Measurements from ENCODE around the gene ZC3H12A.
"Not testable (repeated sequence)": the region's sequence is repeated elsewhere in the genome, so short reads cannot be mapped to it uniquely, and the experiment has no call there.

ZC3H12A gene

DNA sequence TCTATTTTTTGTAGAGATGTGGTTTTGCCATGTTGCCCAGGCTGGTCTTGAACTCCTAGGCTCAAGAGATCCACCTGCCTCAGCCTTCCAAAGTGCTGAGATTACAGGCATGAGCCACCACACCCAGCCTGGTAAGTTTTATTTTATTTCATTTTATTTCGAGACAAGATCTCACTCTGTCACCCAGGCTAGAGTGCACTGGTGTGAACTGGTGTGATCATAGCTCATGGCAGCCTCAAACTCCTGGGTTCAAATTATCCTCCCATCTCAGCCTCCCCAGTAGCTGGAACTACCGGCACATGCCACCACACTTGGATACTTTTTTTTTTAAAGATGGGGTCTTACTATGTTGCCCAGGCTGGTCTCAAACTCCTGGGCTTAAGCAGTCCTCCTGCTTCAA is 28.4 kb downstream of the ZC3H12A start:
- not testable (repeated sequence) for DNase-seq

GRCh38 chr1:37506740-37507139 is 32.4 kb downstream of the ZC3H12A start:
- DNase-seq: no peak

DNA sequence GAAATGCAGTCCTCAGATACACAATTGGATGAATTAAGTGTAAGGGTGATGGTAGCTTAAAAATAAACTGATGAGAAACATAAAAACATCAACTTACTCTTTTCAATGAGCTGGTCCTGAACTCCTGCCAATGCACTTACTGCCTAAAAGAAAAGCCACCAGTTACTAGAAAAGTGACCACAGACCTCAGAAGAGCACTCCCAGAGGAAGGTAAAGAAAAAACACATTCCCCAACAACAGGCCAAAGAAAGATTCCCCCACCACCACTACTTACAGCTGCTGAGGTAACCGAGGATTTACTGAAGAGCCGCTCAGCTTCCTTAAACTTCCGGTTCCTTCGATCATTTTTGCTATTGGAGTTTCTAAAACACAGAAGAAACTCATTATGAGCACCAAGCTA is 34.8 kb downstream of the ZC3H12A start:
- no peak for DNase-seq

DNA sequence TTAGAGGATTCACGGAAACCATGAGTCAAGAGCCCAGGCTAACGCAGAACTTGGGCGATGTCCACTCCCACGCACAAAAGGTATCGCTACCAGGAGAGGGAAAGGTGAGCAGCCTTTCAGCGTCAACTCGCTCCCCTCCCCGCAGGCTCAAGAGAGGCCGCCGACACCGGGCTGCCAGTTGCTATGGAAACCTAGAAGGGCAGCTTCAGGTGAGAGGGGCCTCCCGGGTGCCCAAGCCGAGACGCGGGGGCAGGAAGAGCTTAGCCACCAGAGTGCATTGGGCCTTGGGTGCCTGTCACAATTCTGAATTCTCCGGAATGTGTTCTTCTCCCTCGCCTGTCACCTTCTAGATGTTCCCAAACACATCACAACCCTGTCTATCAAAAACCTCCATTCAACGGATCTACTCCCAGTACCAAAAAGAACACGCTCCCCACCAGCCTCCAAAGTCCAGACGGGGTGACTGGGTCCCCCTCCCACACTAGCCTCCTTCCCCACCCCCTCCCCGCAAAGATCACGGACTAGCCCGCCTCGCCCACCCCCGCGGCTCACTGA is 39.5 kb downstream of the ZC3H12A start:
- peak; percentile 65 for DNase-seq

DNA sequence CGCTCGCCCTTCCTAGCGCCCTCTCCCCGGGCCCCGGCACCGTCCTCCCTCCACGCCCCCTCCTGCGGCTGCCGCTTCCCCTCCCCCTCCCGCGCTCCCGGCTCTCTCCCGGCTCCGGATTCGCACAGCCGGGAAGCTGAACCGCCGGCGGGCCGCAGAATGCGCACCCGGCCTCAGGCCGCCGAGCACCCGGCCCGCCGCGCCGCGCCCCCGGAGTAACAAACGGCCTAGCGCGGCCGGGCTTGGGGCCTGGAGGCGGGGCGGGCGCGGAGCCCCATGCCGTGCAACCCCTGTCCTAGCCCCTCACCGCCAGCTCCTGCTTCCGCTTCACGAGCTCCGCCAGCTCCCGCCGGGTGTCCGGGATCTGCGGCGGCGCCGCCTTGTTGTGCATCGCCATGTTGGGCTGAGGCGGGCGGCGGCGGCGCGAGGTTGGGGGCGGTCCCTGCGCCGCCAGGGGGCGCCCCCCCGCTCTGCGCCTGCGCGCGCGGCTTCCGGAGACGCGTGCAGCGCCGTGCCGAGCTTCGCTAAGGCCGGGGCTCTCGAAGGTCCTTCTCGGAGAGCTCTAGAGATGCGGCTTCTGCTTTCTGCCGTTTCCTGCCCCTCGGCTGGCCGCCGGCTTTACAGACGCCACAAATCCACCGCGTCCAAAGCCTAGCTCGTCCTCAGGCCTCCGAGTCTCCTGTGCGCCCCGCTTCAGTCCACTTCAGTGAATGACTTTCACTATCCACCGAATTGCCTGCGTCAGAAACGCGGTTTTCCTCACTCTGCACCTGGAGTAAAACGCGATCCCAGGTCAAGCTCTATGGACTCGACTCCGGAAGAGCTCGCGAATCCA is 40.2 kb downstream of the ZC3H12A start, which contains the start of gene MEAF6:
Gene MEAF6 (minus strand): TSS at position 417 of the 835 bp plus-strand sequence. CDS start 20 bp downstream, at position 397.
- peak; percentile 84 for DNase-seq

DNA sequence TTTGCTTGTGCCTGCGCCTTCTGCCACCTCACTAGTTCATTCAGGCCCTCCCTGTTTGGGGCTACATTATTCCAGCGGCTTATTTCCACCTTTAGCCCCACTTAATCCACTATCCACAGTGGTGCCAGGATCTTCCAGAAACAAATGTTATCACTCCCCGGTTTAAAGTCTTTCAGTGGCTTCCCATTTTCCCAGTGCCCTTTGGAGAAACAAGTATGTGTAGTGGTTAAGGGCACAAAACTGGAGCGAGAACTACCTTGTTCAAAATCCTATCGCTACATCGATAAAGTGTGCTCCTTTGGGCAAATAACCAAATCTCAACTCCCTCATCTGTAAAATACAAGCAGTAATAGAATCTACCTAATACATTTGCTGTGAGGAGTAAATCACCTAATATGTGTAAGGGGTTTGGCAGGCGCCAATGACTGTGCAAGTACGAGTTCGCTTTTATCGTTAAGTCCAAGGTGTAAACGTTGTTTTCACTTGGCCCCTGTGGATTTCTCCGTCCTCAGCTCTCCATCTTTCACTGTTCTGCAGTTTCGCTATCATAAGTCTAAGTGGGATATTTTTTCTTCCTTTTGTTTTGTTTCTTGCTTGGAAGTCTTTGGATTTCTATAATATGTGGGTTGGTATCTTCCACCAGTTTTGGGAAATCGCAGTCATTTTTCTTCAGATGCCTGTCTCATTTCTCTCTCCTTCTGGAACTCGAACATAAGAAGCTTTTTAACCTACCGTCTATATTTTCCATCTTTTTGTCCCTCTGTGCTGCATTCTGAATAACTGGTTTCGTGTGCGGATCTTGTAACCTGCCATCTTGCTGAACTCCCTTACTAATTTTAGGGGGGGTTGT is 41.0 kb downstream of the ZC3H12A start:
- no peak for DNase-seq

DNA sequence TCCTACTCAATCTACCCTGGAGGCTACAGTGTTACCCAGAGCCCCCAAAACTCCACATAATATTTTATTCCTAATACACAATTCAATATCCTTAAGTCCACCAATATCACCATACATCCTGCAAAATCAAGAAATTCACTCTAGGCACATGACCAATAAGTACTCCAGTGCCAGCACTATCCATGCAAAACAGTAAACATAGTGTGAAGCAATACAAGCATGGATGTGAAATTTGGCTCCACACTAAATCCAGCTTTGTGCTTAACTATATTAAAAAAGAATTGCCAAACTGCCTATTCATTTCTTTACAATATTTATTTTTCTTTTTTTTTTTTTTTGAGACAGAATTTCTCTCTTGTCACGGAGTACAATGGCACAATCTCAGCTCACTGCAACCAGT is 43.2 kb downstream of the ZC3H12A start:
- DNase-seq: no peak

- not testable (repeated sequence) for DNase-seq
These were observed 43.9 kb downstream of the ZC3H12A start for GRCh38 chr1:37518241-37518640.

DNA sequence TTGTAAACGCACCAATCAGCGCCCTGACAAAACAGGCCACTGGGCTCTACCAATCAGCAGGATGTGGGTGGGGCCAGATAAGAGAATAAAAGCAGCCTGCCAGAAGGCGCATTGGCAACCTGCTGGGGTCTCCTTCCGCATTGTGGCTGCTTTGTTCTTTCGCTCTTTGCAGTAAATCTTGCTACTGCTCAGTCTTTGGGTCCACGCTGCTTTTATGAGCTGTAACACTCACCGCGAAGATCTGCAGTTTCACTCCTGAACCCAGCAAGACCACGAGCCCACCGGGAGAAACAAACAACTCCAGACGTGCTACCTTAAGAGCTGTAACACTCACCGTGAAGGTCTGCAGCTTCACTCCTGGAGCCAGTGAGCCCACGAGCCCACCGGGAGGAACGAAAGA is 44.5 kb downstream of the ZC3H12A start:
- peak; percentile 25 for DNase-seq

GRCh38 chr1:37519613-37520012 is 45.2 kb downstream of the ZC3H12A start:
- DNase-seq: no peak

GRCh38 chr1:37529888-37530287 is 55.5 kb downstream of the ZC3H12A start:
- not testable (repeated sequence) for DNase-seq

GRCh38 chr1:37532418-37533156 is 58.2 kb downstream of the ZC3H12A start:
- DNase-seq: not testable (repeated sequence)

DNA sequence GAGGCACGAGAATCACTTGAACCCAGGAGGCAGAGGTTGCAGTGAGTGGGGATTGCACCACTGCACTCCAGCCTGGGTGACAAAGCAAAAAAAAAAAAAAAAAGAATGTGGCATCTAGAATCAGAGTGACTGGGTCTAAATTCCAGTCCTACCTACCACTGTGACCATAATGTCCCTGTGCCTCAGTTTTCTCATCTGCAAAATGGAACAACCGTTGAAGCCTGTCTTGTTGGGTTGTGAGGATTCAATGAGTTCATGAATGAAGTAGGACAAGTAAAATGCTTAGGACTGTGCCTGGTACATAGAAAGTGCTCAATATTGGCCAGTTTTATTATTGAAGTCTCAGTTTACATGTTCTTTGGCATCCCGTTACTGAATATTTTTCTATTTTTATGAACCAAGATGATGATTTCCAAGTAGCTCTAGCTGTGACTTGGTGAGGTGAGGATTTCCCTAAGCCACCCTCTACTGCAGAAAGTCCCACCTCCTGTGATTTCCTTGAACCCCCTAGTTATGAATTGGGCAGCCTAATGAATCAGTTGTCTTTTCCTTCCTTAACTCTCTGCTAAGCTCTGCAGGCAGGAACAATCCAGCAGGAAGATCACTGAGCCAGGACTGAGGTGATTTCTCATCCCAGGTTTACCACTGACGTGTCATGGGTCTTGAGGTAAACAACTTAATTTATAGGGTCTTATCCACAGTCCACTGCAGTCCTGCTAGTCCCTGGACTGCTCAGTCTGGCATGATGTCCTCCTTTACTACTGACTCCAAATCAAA is 59.1 kb downstream of the ZC3H12A start:
- no peak for DNase-seq

All from stimulated activated CD4-positive, alpha-beta T cell treated with anti-CD3 and anti-CD28 coated beads, Interleukin-4, amount 100 ng/mL, for 1 hour (primary cell).